Activated B cell treated with CpG ODN at 0.5 μM for 24 hours (primary cell): ENCODE data around the gene TRIP6. TPM values are rescaled to one million over a fixed set of nuclear protein-coding genes. Genes with fewer than 3 reads are reported as not detected.

Experiments used
- ATAC-seq: fragments of 200-7000 bp; cut with Tn5 transposase; one replicate; pipeline ENCODE4 v1.10.0; 2021; ENCODE audit warnings: low read depth, mild to moderate bottlenecking, moderate library complexity
- CTCF ChIA-PET: fragments of 350-600 bp; sonication (Branson Sonifier 250); formaldehyde crosslinking; loops from one replicate; lab custom pipeline; 2021; ENCODE audit warnings: antibody characterized with exemption; lab: Charles Lee
- POLR2A ChIA-PET: fragments of 350-600 bp; sonication (Branson Sonifier 250); formaldehyde crosslinking; loops from one replicate; lab custom pipeline; 2021; ENCODE audit warnings: antibody characterized with exemption; lab: Charles Lee
- DNase-seq: peaks from one replicate; pipeline ENCODE4 v3.0.0; 2022
- H3K27ac Mint-ChIP-seq: one replicate; pipeline ENCODE4 v1.8.0; 2020; ENCODE audit warnings: mixed read lengths
- H3K27me3 Mint-ChIP-seq: one replicate; pipeline ENCODE4 v1.8.0; 2021; ENCODE audit warnings: mixed read lengths
- H3K36me3 Mint-ChIP-seq: one replicate; pipeline ENCODE4 v1.8.0; 2021; ENCODE audit warnings: low read depth, mixed read lengths
- H3K4me1 Mint-ChIP-seq: one replicate; pipeline ENCODE4 v1.8.0; 2021; ENCODE audit warnings: mixed read lengths
- H3K4me3 Mint-ChIP-seq: one replicate; pipeline ENCODE4 v1.8.0; 2020; ENCODE audit warnings: mild to moderate bottlenecking, mixed read lengths
- H3K9me3 Mint-ChIP-seq: one replicate; pipeline ENCODE4 v1.8.0; 2020; ENCODE audit warnings: mixed read lengths
- CTCF ChIP-seq: fragments of 200-600 bp; IDR thresholded peaks from one replicate; pipeline ENCODE4 v1.8.0; 2022; ENCODE audit warnings: antibody characterized with exemption, mild to moderate bottlenecking
- intact Hi-C: fragments of 100-400 bp; cut with micrococcal nuclease; formaldehyde crosslinking; loops from one replicate; pipeline ENCODE4 v1.15.1; 2024
- total RNA-seq: library from RNA; stranded (reverse); gene quantifications from 2 replicates; pipeline ENCODE4 v1.2.3, GENCODE V29; 2022

Gene TRIP6
- total RNA-seq, 1 donor from 2014 or later = 16.9 TPM

GRCh38 chr7:100882201-100882600, 15.0 kb downstream of the TRIP6 start:
- H3K4me3 Mint-ChIP-seq = no peak overlapping the region
- peaks cover 94% of the 10 kb centered on the region for H3K36me3 Mint-ChIP-seq
- no peaks in the 10 kb centered on the region for H3K27me3 Mint-ChIP-seq
- ATAC-seq (no peak), DNase-seq (no peak)
- no peaks in the 10 kb centered on the region for H3K9me3 Mint-ChIP-seq
- H3K4me1 Mint-ChIP-seq = peaks cover 47% of the 10 kb centered on the region
- ChIA-PET CTCF (no interaction called here), POLR2A (no interaction called here)
- intact Hi-C loops = no loop called here
- TF ChIP-seq CTCF = no peak
- no peak overlapping the region for H3K27ac Mint-ChIP-seq

GRCh38 chr7:100882785-100883526, 15.8 kb downstream of the TRIP6 start:
- Mint-ChIP-seq H3K4me3 (no peak overlapping the region), H3K27me3 (no peaks in the 10 kb centered on the region), H3K27ac (no peak overlapping the region), H3K36me3 (peaks cover 97% of the 10 kb centered on the region), H3K4me1 (peaks cover 53% of the 10 kb centered on the region), H3K9me3 (peaks cover 2% of the 10 kb centered on the region)
- ChIA-PET POLR2A (interaction anchor here (7.3 kb wide), 1 partner anchor 9 kb away, joined by 254 read pairs; the partner anchor contains the start of gene SRRT), CTCF (no interaction called here)
- intact Hi-C loops = no loop called here
- DNase-seq = no peak
- no peak for TF ChIP-seq CTCF
- no peak for ATAC-seq

- intact Hi-C loops = loop anchor here (5.0 kb wide), 1 partner anchor 803 kb away; the partner anchor contains the start of gene ZNF3
- POLR2A ChIA-PET = interaction anchor here (0.6 to 7.3 kb wide), 3 partner anchors 11 to 540 kb away, joined by 3 to 254 read pairs (median 5); partner anchors contain the start of gene SRRT
- no peaks in the 10 kb centered on the region for H3K27me3 Mint-ChIP-seq
- H3K4me1 Mint-ChIP-seq = peaks cover 48% of the 10 kb centered on the region
- H3K4me3 Mint-ChIP-seq = no peak overlapping the region
- no peak overlapping the region for H3K27ac Mint-ChIP-seq
- ATAC-seq (no peak), DNase-seq (no peak)
- TF ChIP-seq CTCF = no peak
- CTCF ChIA-PET = interaction anchor here (0.6 kb wide), 1 partner anchor 193 kb away, joined by 4 read pairs; no protein-coding TSS in a partner anchor
- peaks cover 84% of the 10 kb centered on the region for H3K36me3 Mint-ChIP-seq
- peaks cover 2% of the 10 kb centered on the region for H3K9me3 Mint-ChIP-seq
Observed at GRCh38 chr7:100884736-100885439, 17.7 kb downstream of the TRIP6 start.

- no peak overlapping the region for H3K4me3 Mint-ChIP-seq
- ChIA-PET CTCF (no interaction called here), POLR2A (interaction anchor here (0.7 to 7.3 kb wide), 2 partner anchors 12 to 199 kb away, joined by 3 to 254 read pairs; partner anchors contain the start of gene SRRT)
- no peak overlapping the region for H3K27ac Mint-ChIP-seq
- H3K9me3 Mint-ChIP-seq = peaks cover 2% of the 10 kb centered on the region
- intact Hi-C loops = loop anchor here (2.0 to 5.0 kb wide), 2 partner anchors 83 to 803 kb away; partner anchors contain the start of gene ZNF3
- TF ChIP-seq CTCF = no peak
- peaks cover 49% of the 10 kb centered on the region for H3K4me1 Mint-ChIP-seq
- DNase-seq (no peak), ATAC-seq (no peak)
- H3K36me3 Mint-ChIP-seq = peaks cover 78% of the 10 kb centered on the region
- peaks cover 2% of the 10 kb centered on the region for H3K27me3 Mint-ChIP-seq
Observed at GRCh38 chr7:100885440-100886141, 18.4 kb downstream of the TRIP6 start.
